Body of pancreas (tissue), 4 donors: ENCODE results near the gene PSD4. TPM values are rescaled to one million over a fixed set of nuclear protein-coding genes. Genes with fewer than 3 reads are reported as not detected.

Experiments
- ATAC-seq: fragments of 150-250 bp; one replicate; pipeline ENCODE4 v1.9.1; 2016
- DNase-seq, 4 donors: peaks; one replicate each; pipeline ENCODE4 v3.0.0-alpha.2; 2019
- H3K27ac ChIP-seq, 4 donors: fragments of 200-600 bp; sonication (generic); 1 replicate in 3 of 4; 2 replicates in 1 of 4; pipeline versions ENCODE4 v1.5.1 to v1.6.1; 2016 to 2019; ENCODE audit warnings: mild to moderate bottlenecking in 1 of 4, mixed read lengths in 1 of 4, moderate library complexity in 1 of 4
- H3K27me3 ChIP-seq, 2 donors: fragments of 200-600 bp; sonication (generic); one replicate each; pipeline ENCODE4 v1.6.0; 2016; ENCODE audit warnings: mild to moderate bottlenecking in 1 of 2
- H3K36me3 ChIP-seq, 2 donors: fragments of 200-600 bp; sonication (generic); replicated peaks in 1 of 2; 2 replicates each; pipeline ENCODE4 v1.5.1; 2016; ENCODE audit warnings: low read depth in 2 of 2; ENCODE audit not compliant: insufficient read depth in 1 of 2
- H3K4me1 ChIP-seq: fragments of 200-600 bp; sonication (generic); one replicate; pipeline ENCODE4 v1.6.0; 2016
- H3K4me3 ChIP-seq, 2 donors: fragments of 200-600 bp; sonication (generic); 1 replicate in 1 of 2; 2 replicates in 1 of 2; pipeline ENCODE4 v1.5.1; 2016 to 2019
- H3K9me3 ChIP-seq, 3 donors: fragments of 200-600 bp; sonication (generic); 1 replicate in 2 of 3; 2 replicates in 1 of 3; pipeline ENCODE4 v1.5.1; 2016
- CTCF ChIP-seq, 7 experiments: fragments of 450-650 bp in 4 of 7; fragments of 200-600 bp in 3 of 7; sonication (generic) in 3 of 7; IDR thresholded peaks; one replicate each; pipeline ENCODE4 v1.5.1; 2016 to 2019; ENCODE audit warnings: antibody characterized with exemption in 7 of 7
- POLR2A ChIP-seq, 3 donors: fragments of 450-650 bp; IDR thresholded peaks; one replicate each; pipeline ENCODE4 v1.6.1; 2016; ENCODE audit warnings: antibody characterized with exemption in 3 of 3, mild to moderate bottlenecking in 2 of 3
- WGBS, 2 donors: methylation state at CpG; one replicate each; pipeline ENCODE4 v1.1.5; 2017; 5-methylcytosine and 5-hydroxymethylcytosine counted together
- intact Hi-C: fragments of 100-400 bp; cut with DNase I; formaldehyde crosslinking; loops from one replicate; pipeline ENCODE4 v1.15.1; 2023
- total RNA-seq, 2 donors: library from RNA; depleted of rRNA; stranded (reverse); fragments of >200 nt; gene quantifications; one replicate each; pipeline ENCODE4 v1.1.0, GENCODE V29; 2016

Gene PSD4
- total RNA-seq, result 10 to 100 TPM; 40.5 to 83.4 TPM

- H3K36me3 ChIP-seq, result no peaks in the 10 kb centered on the region
- TF ChIP-seq POLR2A (IDR thresholded peaks at IDR 0.05), result peak in 1 of 3 donors; percentile 26
- TF ChIP-seq CTCF (IDR thresholded peaks at IDR 0.05), result no peak
- intact Hi-C loops, result no loop called here
- H3K9me3 ChIP-seq, result no peaks in the 10 kb centered on the region
- peaks cover 5% of the 10 kb centered on the region for H3K4me1 ChIP-seq
- no peaks in the 10 kb centered on the region for H3K27me3 ChIP-seq
- no peak within 1 kb of the TSS for H3K4me3 ChIP-seq
- DNase-seq (peak in 3 of 4 donors; percentile 24 to 65 (median 31)), ATAC-seq (no peak)
- peak within 1 kb of the TSS in 1 of 4 donors; percentile 22 for H3K27ac ChIP-seq
- WGBS, 2 donors, result 70 to 89% methylated on average over 13 to 14 of the region's 14 CpGs
Observed at GRCh38 chr2:113173542-113174375, at the start of gene PSD4. PSD4 (plus strand) TSS chr2:113173971; CDS start chr2:113182457, 8,486 bp downstream.

- intact Hi-C loops, result no loop called here
- ATAC-seq (no peak), DNase-seq (no peak)
- H3K27me3 ChIP-seq, result no peaks in the 10 kb centered on the region
- H3K27ac ChIP-seq, result no peak overlapping the region
- H3K36me3 ChIP-seq, result no peaks in the 10 kb centered on the region
- no peak overlapping the region for H3K4me3 ChIP-seq
- no peak for TF ChIP-seq POLR2A (IDR thresholded peaks at IDR 0.05)
- TF ChIP-seq CTCF (IDR thresholded peaks at IDR 0.05), result no peak
- WGBS, 2 donors, result 53 to 63% methylated on average over 8 to 12 of the region's 12 CpGs
- H3K4me1 ChIP-seq, result no peaks in the 10 kb centered on the region
- H3K9me3 ChIP-seq, result no peaks in the 10 kb centered on the region
Observed at GRCh38 chr2:113124181-113124961, 49.4 kb upstream of the PSD4 start.

- WGBS, 2 donors, result 60 to 61% methylated on average over 6 of the region's 6 CpGs
- no peak for TF ChIP-seq CTCF (IDR thresholded peaks at IDR 0.05)
- no peak for TF ChIP-seq POLR2A (IDR thresholded peaks at IDR 0.05)
- ATAC-seq, result no peak
Observed at GRCh38 chr2:113124984-113125855, 48.6 kb upstream of the PSD4 start.

GRCh38 chr2:113126845-113127645 is 46.7 kb upstream of the PSD4 start, which contains the start of gene IL1RN:
IL1RN (plus strand) TSS chr2:113127598; CDS start chr2:113127625, 27 bp downstream.
- intact Hi-C loops, result no loop called here
- H3K27ac ChIP-seq, result no peak within 1 kb of the TSS
- TF ChIP-seq CTCF (IDR thresholded peaks at IDR 0.05) (no peak), POLR2A (IDR thresholded peaks at IDR 0.05) (no peak)
- ATAC-seq, result no peak
- peak in 1 of 4 donors; percentile 55 for DNase-seq
- H3K9me3 ChIP-seq, result no peaks in the 10 kb centered on the region
- H3K36me3 ChIP-seq, result no peaks in the 10 kb centered on the region
- 55 to 61% methylated on average over 16 of the region's 16 CpGs for WGBS, 2 donors
- H3K4me1 ChIP-seq, result no peaks in the 10 kb centered on the region
- H3K27me3 ChIP-seq, result no peaks in the 10 kb centered on the region
- no peak within 1 kb of the TSS for H3K4me3 ChIP-seq

More at GRCh38 chr2:113124984-113125855, 48.6 kb upstream of the PSD4 start:
- no peaks in the 10 kb centered on the region for H3K4me1 ChIP-seq
- DNase-seq, result no peak
- H3K4me3 ChIP-seq, result no peak overlapping the region
- H3K36me3 ChIP-seq, result no peaks in the 10 kb centered on the region
- H3K27me3 ChIP-seq, result no peaks in the 10 kb centered on the region
- intact Hi-C loops, result no loop called here
- no peaks in the 10 kb centered on the region for H3K9me3 ChIP-seq
- no peak overlapping the region for H3K27ac ChIP-seq
